ENCODE results near the gene LARGE1. TPM values are rescaled to one million over a fixed set of nuclear protein-coding genes. Genes with fewer than 3 reads are reported as not detected.

Gene LARGE1
- total and polyA plus RNA-seq, 2 of the 13 experiments (the other 11 are each of a cell fraction or from before 2014, with no cell fraction given) = 8.4 to 11.0 TPM

DNA sequence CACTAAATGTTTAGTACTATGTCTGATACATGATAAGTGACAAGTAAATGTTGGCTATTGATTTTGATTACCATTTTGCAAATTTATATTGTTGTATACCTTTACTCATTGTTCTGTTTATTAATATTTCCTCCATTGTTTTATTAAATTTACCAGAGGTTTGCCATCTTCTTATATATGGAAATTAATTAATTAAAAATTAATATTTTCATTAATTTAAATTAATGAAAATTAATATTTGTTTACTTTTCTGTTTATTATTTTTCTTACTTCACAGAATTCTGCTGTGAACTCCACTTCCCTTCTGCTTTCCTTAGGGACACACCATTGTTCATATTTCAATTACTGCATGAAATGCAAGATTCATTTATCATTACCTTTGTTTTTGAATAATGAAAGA lies 331.0 kb downstream of the LARGE1 start:
- H3K27ac ChIP-seq (ENCODE audit: extremely low read length, insufficient read depth, low read length) = no peak overlapping the region
- no peak overlapping the region for H2AFZ ChIP-seq (ENCODE audit: low read length)
- H4K20me1 ChIP-seq (ENCODE audit: insufficient read depth, low read length) = no peaks in the 10 kb centered on the region
- TF ChIP-seq, protein P1, sequence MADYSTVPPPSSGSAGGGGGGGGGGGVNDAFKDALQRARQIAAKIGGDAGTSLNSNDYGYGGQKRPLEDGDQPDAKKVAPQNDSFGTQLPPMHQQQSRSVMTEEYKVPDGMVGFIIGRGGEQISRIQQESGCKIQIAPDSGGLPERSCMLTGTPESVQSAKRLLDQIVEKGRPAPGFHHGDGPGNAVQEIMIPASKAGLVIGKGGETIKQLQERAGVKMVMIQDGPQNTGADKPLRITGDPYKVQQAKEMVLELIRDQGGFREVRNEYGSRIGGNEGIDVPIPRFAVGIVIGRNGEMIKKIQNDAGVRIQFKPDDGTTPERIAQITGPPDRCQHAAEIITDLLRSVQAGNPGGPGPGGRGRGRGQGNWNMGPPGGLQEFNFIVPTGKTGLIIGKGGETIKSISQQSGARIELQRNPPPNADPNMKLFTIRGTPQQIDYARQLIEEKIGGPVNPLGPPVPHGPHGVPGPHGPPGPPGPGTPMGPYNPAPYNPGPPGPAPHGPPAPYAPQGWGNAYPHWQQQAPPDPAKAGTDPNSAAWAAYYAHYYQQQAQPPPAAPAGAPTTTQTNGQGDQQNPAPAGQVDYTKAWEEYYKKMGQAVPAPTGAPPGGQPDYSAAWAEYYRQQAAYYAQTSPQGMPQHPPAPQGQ (CRISPR knock-in tag; IDR thresholded peaks at IDR 0.05; ENCODE audit: borderline replicate concordance) = no peak
- TF ChIP-seq, protein P2, sequence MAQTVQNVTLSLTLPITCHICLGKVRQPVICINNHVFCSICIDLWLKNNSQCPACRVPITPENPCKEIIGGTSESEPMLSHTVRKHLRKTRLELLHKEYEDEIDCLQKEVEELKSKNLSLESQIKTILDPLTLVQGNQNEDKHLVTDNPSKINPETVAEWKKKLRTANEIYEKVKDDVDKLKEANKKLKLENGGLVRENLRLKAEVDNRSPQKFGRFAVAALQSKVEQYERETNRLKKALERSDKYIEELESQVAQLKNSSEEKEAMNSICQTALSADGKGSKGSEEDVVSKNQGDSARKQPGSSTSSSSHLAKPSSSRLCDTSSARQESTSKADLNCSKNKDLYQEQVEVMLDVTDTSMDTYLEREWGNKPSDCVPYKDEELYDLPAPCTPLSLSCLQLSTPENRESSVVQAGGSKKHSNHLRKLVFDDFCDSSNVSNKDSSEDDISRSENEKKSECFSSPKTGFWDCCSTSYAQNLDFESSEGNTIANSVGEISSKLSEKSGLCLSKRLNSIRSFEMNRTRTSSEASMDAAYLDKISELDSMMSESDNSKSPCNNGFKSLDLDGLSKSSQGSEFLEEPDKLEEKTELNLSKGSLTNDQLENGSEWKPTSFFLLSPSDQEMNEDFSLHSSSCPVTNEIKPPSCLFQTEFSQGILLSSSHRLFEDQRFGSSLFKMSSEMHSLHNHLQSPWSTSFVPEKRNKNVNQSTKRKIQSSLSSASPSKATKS (CRISPR knock-in tag; IDR thresholded peaks at IDR 0.05) = no peak
- TF ChIP-seq CEBPB (IDR thresholded peaks at IDR 0.05; ENCODE audit: borderline replicate concordance, low read depth, low read length) = no peak
- H3K4me3 ChIP-seq (replicated peaks in 1 of 3; ENCODE audit: insufficient read depth in 1 of 3, low read depth in 2 of 3, low read length in 3 of 3) = no peak overlapping the region
- H3K4me1 ChIP-seq (ENCODE audit: insufficient read depth, low read length) = peaks cover 7% of the 10 kb centered on the region; the same call in 1 of the 2 replicates
- H3K27me3 ChIP-seq (ENCODE audit: control insufficient read depth in 1 of 2, insufficient read depth in 2 of 2, low read length in 2 of 2) = no peaks in the 10 kb centered on the region
- FAIRE-seq (no peak), DNase-seq (ENCODE audit: low spot score) (no peak), ATAC-seq (no peak)
- no peak overlapping the region for H3K4me2 ChIP-seq (ENCODE audit: low read depth, low read length)
- H3K79me2 ChIP-seq (ENCODE audit: insufficient read depth, low read length) = no peaks in the 10 kb centered on the region
- no peaks in the 10 kb centered on the region for H3K36me3 ChIP-seq (replicated peaks in 1 of 2; ENCODE audit: control insufficient read depth in 1 of 2, insufficient read depth in 2 of 2, low read length in 2 of 2)
- CTCF ChIA-PET (ENCODE audit: low intra/inter-chr PET ratio, low total read pairs) = no interaction called here
- POLR2A ChIA-PET = no interaction called here
- in situ Hi-C loops (cut with HindIII; ENCODE audit: extremely low pct_ligation_motif_present, low pct_unique_long_range_greater_than_20kb) (no loop called here), intact Hi-C loops (cut with micrococcal nuclease; ENCODE audit: unreplicated experiment) (no loop called here)
- no peaks in the 10 kb centered on the region for H3K9me3 ChIP-seq (ENCODE audit: low read length)
- no peak overlapping the region for H3K9ac ChIP-seq (ENCODE audit: insufficient read depth, low read depth, low read length)
- no TSS peak for BruUV-seq (replicated peaks)

DNA sequence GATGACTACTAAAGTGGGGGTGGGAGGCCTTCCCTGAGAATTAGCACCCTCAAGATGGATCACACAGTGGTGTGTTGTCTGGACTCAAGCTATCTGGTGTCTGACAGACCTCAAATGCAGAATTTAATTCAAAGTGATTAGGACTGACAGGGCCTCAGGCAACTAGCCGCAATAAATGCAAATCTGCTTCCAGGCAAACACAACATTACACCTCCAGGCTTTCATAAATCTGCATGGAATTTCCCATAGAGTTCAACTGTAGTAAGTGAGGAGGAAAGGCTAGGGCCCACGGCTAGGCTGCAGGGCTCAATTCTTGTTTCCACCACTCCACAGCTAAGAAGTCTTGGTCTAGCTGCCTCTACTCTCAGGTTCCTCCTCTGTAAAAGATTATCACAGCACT lies 331.4 kb downstream of the LARGE1 start:
- H3K27me3 ChIP-seq (ENCODE audit: control insufficient read depth in 1 of 2, insufficient read depth in 2 of 2, low read length in 2 of 2) = no peaks in the 10 kb centered on the region
- in situ Hi-C loops (cut with HindIII; ENCODE audit: extremely low pct_ligation_motif_present, low pct_unique_long_range_greater_than_20kb) = no loop called here
- no peaks in the 10 kb centered on the region for H3K36me3 ChIP-seq (replicated peaks in 1 of 2; ENCODE audit: control insufficient read depth in 1 of 2, insufficient read depth in 2 of 2, low read length in 2 of 2)
- CTCF ChIA-PET (ENCODE audit: low intra/inter-chr PET ratio, low total read pairs) = no interaction called here
- no TSS peak for BruUV-seq (replicated peaks)
- no peak overlapping the region for H3K4me3 ChIP-seq (replicated peaks in 1 of 3; ENCODE audit: insufficient read depth in 1 of 3, low read depth in 2 of 3, low read length in 3 of 3)
- FAIRE-seq = no peak
- H3K9ac ChIP-seq (ENCODE audit: insufficient read depth, low read depth, low read length) = no peak overlapping the region
- TF ChIP-seq SUZ12 (IDR thresholded peaks at IDR 0.05; ENCODE audit: low read depth, low read length) (no peak), SNAPC2 (CRISPR knock-in tag; IDR thresholded peaks at IDR 0.05) (no peak)
- intact Hi-C loops (cut with micrococcal nuclease; ENCODE audit: unreplicated experiment) = no loop called here
- DNase-seq (ENCODE audit: low spot score) = no peak
- WGBS (ENCODE audit: low lambda C conversion rate) = 100% methylated on average over 2 of the region's 2 CpGs
- ATAC-seq = no peak
- H3K9me3 ChIP-seq (ENCODE audit: low read length) = no peaks in the 10 kb centered on the region
- no peaks in the 10 kb centered on the region for H3K79me2 ChIP-seq (ENCODE audit: insufficient read depth, low read length)
- POLR2A ChIA-PET = no interaction called here
- peaks cover 7% of the 10 kb centered on the region; the same call in 1 of the 2 replicates for H3K4me1 ChIP-seq (ENCODE audit: insufficient read depth, low read length)
- no peak overlapping the region for H2AFZ ChIP-seq (ENCODE audit: low read length)
- no peak overlapping the region for H3K4me2 ChIP-seq (ENCODE audit: low read depth, low read length)
- H4K20me1 ChIP-seq (ENCODE audit: insufficient read depth, low read length) = no peaks in the 10 kb centered on the region
- no peak overlapping the region for H3K27ac ChIP-seq (ENCODE audit: extremely low read length, insufficient read depth, low read length)
